ENCODE measurements around the gene USP36.
"Not testable (repeated sequence)": the region's sequence is repeated elsewhere in the genome, so short reads cannot be mapped to it uniquely, and the experiment has no call there.

Gene USP36

DNA sequence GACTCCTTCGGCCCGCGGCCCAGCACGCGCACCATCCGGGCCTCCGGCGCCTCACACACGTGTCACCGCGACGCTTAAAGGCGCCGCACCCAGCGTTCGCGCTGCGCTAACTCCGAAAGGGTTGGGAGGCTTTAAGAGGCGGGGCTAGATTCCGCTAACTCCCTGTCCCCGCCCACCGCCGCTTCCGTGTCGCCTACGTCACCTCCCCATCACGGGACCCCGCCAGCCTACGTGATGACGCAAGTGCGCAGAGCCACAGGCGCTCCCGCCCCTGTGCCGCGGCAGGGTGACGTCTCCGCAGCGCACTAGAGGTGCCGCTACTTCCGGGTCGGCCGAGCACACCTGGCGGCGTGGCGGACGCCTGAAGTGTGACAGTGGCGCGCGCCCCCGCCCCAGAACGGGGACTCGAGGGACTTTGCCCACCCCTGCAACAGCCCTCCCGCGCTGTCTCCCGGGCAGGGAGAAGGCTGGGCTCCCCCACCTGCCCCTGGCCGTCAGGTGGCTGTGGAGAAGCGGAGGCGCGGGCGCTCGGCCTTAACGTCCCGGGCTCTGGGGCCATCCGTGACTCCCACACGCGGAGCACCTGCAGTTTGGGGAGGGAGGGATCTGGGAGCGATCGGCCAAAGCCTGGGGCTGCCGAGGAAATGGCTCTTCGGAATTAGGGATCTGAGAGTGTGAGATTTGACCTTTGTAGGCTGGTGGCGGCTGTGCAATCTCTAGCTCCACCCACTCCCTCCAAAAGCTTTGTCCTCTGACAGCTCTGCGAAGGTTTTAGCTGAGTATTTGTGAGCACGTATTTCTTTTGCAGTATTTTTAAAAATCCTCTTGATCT is at the start of gene USP36:
TSS of gene USP36 (minus strand) at position 35 of the 832 bp plus-strand sequence. CDS start 4,451 bp downstream, outside the sequence.
- H3K4me3 ChIP-seq (ENCODE audit: low read length), result peak within 1 kb of the TSS; percentile 88
- TF ChIP-seq, protein P1, sequence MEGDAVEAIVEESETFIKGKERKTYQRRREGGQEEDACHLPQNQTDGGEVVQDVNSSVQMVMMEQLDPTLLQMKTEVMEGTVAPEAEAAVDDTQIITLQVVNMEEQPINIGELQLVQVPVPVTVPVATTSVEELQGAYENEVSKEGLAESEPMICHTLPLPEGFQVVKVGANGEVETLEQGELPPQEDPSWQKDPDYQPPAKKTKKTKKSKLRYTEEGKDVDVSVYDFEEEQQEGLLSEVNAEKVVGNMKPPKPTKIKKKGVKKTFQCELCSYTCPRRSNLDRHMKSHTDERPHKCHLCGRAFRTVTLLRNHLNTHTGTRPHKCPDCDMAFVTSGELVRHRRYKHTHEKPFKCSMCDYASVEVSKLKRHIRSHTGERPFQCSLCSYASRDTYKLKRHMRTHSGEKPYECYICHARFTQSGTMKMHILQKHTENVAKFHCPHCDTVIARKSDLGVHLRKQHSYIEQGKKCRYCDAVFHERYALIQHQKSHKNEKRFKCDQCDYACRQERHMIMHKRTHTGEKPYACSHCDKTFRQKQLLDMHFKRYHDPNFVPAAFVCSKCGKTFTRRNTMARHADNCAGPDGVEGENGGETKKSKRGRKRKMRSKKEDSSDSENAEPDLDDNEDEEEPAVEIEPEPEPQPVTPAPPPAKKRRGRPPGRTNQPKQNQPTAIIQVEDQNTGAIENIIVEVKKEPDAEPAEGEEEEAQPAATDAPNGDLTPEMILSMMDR (IDR thresholded peaks at IDR 0.05; ENCODE audit: insufficient read depth, low read depth, low read length, missing control alignments), result no peak
- peak; percentile 100 for DNase-seq (ENCODE audit: low read depth)

DNA sequence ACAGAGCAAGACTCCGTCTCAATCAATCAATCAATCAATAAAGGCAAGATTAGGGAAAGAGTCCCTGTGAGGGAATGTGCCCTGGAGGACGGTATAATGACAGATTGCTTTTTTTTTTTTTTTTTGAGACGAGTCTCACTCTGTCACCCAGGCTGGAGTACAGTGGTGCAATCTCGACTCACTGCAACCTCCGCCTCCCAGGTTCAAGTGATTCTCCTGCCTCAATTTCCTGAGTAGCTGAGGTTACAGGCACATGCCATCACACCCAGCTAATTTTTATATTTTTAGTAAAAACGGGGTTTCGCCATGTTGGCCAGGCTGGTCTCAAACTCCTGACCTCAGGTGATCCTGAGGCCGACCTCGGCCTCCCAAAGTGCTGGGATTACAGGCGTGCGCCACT is 49.5 kb upstream of the USP36 start:
- H3K4me3 ChIP-seq (ENCODE audit: low read length), result not testable (repeated sequence)

DNA sequence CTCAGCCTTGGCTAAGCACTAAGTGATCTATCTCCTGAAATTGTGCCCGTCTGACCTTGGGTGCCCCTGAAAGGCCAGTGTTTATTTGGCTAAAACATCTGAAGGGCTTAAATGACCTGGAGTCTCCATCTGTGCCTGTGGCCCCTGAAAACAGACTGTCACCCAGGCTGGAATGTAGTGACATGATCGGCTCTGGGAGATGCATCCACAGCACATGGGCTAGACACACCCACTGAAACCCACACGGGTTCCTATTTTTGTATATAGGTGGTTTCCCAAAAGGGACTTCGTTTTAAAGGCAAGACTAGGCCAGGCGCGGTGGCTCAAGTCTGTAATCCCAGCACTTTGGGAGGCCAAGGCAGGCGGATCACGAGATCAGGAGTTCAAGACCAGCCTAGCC is 48.9 kb upstream of the USP36 start:
- DNase-seq (ENCODE audit: low read depth), result no peak
- no peak overlapping the region for H3K4me3 ChIP-seq (ENCODE audit: low read length)
- TF ChIP-seq, protein P1 (IDR thresholded peaks at IDR 0.05; ENCODE audit: insufficient read depth, low read depth, low read length, missing control alignments), result no peak

More for the DNA sequence above, 49.5 kb upstream of the USP36 start:
- not testable (repeated sequence) for DNase-seq (ENCODE audit: low read depth)

DNA sequence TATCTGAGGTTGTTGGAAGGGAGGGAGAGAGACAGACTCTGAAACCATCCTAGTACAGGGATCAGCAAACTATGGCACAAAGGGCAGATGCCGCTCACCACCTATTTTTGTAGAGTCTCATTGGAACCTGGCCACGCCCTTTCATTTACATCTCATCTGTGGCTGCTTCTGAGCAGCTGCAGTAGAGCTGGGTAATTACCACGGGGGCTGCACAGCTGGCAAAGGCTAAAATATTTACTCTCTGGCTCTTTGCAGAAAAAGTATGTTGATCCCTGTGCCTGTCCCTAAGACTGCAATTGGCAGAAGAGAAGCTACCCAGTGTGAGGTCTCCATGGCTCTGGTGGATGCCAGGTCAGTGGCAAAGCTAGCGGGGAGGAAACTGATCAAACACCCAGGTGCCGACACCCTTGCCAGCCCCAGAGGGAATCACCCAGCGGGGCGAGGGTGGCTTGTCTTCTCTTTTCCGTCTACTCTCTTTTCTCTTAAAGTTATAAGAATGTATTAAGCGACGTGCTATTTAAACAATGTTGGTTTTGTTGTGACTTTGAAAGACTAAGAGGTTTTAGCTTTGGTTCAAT is 48.4 kb upstream of the USP36 start:
- TF ChIP-seq, protein P1 (IDR thresholded peaks at IDR 0.05; ENCODE audit: insufficient read depth, low read depth, low read length, missing control alignments), result no peak
- no peak overlapping the region for H3K4me3 ChIP-seq (ENCODE audit: low read length)
- DNase-seq (ENCODE audit: low read depth), result no peak

DNA sequence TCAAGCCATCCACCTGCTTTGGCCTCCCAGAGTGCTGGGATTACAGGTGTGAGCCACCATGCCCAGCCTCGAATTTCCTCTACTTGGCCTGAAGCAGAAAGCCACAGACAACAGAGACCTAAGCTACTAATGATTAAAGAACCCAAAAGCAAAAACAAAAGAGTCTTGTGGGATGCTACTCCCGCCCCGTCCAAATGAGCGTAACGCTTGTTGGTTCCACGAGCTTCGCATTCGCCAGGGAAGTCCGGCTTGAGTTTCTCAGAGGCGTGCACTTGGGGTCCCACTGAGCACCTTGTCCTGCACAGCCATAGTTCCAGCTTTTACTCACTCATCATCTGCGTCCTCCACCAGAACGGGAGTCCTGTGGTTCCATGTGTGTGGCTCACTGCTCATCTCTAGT is 46.3 kb upstream of the USP36 start:
- TF ChIP-seq, protein P1 (IDR thresholded peaks at IDR 0.05; ENCODE audit: insufficient read depth, low read depth, low read length, missing control alignments), result no peak
- no peak overlapping the region for H3K4me3 ChIP-seq (ENCODE audit: low read length)
- no peak for DNase-seq (ENCODE audit: low read depth)

DNA sequence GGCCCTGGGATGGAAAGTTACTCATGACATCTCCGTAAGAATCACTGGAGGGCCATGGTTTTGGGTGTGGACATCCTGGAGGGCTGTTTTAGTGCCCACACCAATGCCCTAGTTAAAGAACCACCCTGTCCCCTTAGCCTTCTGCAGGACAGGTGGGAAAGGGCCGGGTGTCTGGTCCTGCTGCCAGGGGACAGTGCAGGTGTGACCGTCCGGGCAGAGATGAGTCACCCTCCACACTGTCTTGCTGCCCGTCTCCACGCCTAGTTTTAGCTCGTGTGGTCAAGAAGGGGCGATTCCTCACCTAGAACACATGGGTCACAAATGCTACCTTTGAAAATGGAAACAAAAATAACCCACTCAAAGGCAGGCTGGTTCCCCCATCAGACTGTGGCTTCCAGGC is 45.3 kb upstream of the USP36 start:
- no peak for DNase-seq (ENCODE audit: low read depth)
- no peak overlapping the region for H3K4me3 ChIP-seq (ENCODE audit: low read length)
- TF ChIP-seq, protein P1 (IDR thresholded peaks at IDR 0.05; ENCODE audit: insufficient read depth, low read depth, low read length, missing control alignments), result no peak

DNA sequence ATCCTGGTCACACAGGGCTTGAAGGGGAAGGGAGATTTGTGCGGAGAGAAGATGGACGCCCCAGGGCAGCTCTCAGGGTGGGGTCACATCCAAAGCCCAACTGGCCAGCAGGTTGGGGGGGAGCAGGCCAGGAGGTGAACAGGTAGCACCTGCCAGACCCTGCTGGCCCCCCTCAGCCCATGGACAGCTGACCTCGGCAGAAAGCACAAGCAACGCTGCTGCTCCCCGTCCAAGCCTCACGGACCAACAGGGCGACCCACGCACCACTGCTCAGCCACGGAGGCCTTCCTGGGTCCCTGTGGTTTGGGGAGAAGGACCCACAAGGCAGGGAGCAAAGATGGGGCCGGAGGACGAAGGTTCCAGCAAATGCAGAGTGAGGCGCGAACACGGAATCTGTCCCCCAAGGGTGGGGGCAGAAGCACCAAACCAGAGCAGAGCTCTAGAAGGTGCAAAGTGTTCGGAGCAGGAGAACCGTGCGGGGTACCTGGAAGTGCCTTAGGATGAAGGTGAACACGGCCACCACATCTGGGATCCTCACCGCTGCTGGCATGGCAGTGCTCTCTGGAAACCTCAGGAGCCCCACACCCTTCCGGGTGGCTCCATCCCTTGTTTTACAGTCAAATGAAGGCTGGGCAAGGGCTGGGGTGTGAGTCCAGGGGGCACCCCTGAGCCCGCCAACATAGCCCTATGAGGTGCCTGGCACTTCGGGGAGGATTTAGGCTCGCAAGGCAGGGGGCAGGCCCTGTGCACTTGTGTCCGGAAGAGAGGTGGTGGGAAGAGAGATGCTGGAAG is 44.5 kb upstream of the USP36 start:
- TF ChIP-seq, protein P1 (IDR thresholded peaks at IDR 0.05; ENCODE audit: insufficient read depth, low read depth, low read length, missing control alignments), result no peak
- DNase-seq (ENCODE audit: low read depth), result no peak
- H3K4me3 ChIP-seq (ENCODE audit: low read length), result no peak overlapping the region
